ENCODE data around the gene SSNA1. TPM values are rescaled to one million over a fixed set of nuclear protein-coding genes. Genes with fewer than 3 reads are reported as not detected.

Gene SSNA1
- total and polyA plus RNA-seq, 9 of the 15 experiments (the other 6 are each of a cell fraction or from before 2014, with no cell fraction given): 1.9 to 130 (median 57.1) TPM

DNA sequence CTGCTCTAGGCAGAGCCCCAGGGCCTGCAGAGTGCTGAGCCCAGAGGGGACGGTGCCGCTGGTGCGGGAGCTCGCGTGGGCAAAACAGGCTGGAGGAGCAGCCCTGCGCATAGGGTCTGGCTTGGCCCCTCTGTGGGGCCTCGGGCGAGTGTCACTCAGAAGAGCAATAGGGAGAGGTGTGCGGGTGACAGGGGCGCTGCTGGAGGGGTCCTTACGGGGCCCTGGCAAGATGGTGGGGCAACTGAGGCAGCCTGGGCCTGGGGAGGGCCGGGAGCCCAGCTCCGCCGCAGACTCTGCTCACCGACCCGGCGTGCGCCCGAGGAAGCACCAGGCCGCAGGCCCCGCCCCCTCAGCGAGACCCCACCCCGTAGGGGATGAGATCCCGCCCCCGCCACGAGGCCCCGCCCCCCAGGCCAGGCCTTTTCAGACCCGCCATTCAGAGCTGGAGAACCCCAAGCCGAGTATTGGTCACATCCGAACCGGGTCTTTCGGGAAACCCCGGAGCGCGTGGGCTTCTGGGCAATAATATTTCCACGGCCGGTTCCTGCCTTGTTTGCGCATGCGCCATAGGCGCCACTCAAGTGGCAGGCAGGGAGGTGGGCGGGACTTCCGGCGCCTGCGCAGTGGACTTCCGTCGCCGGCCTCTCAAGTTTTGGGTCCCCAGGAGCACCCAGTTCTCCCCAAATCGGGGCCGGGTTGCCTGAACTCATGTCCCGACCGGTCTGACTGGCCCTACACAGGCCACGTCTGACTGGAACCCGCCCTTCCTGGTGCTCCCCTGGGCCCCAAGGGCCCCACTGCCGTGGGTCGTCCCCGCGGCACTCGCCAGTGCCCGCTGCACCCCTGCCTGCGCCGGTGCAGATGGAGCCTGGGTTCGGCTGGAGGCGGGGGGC is 34.8 kb downstream of the SSNA1 start (continued):
- TF ChIP-seq, protein P1, sequence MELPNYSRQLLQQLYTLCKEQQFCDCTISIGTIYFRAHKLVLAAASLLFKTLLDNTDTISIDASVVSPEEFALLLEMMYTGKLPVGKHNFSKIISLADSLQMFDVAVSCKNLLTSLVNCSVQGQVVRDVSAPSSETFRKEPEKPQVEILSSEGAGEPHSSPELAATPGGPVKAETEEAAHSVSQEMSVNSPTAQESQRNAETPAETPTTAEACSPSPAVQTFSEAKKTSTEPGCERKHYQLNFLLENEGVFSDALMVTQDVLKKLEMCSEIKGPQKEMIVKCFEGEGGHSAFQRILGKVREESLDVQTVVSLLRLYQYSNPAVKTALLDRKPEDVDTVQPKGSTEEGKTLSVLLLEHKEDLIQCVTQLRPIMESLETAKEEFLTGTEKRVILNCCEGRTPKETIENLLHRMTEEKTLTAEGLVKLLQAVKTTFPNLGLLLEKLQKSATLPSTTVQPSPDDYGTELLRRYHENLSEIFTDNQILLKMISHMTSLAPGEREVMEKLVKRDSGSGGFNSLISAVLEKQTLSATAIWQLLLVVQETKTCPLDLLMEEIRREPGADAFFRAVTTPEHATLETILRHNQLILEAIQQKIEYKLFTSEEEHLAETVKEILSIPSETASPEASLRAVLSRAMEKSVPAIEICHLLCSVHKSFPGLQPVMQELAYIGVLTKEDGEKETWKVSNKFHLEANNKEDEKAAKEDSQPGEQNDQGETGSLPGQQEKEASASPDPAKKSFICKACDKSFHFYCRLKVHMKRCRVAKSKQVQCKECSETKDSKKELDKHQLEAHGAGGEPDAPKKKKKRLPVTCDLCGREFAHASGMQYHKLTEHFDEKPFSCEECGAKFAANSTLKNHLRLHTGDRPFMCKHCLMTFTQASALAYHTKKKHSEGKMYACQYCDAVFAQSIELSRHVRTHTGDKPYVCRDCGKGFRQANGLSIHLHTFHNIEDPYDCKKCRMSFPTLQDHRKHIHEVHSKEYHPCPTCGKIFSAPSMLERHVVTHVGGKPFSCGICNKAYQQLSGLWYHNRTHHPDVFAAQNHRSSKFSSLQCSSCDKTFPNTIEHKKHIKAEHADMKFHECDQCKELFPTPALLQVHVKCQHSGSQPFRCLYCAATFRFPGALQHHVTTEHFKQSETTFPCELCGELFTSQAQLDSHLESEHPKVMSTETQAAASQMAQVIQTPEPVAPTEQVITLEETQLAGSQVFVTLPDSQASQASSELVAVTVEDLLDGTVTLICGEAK (IDR thresholded peaks at IDR 0.05): peak; percentile 96
- TF ChIP-seq, protein P1 (CRISPR knock-in tag; IDR thresholded peaks at IDR 0.05): no peak
- TF ChIP-seq, protein P2, sequence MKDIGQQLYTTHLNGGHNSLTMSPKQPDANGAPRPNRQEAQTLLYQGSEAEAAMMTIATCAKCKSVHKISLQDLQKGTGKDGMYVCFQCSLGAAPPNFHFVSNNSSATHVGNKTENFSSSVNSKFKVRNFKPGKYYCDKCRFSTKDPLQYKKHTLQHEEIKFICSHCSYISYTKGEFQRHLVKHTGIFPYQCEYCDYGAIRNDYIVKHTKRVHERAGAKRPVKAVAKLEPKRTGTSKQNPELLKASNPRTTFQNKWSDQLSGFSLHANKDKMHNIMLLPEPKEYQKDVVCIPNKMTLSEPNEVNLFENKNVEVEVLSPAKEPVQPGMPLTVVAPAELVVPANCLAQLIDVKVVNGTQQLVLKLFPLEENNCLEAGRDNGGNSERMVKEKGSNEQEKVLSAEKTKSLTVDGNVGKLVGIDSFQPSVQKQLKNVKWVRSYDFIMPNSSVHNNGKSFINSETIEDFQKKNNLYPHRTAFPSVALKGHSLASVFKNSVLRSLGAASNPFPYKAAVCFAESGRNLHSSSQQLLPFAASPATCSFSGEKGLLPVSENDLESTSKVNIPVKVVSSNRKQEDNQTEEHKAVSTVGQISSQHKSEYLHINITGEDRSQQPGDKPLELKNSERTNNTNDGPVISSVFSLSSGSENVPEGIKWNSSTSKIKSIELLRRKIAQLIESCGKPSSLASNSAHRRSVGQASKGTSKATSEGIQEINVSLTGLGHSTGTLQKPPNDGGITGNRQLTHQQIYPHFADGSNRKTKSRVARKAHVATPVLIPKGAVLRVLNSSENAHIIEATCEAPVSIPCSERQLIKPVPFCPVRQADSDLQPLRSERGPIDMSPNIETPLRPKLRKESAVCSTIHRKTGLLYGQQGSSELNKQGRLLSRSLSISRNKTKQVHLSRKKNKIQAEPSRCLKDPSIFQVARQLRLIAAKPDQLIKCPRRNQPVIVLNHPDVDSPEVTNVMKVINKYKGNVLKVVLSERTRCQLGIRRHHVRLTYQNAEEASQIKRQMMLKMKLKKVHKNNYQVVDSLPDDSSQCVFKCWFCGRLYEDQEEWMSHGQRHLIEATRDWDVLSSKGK (CRISPR knock-in tag; IDR thresholded peaks at IDR 0.05): no peak
- TF ChIP-seq SP1 (CRISPR knock-in tag; IDR thresholded peaks at IDR 0.05) (peak; percentile 65), BCOR (IDR thresholded peaks at IDR 0.05) (no peak), ZNF197 (CRISPR knock-in tag; IDR thresholded peaks at IDR 0.05; ENCODE audit: low read depth) (no peak), NR2C1 (IDR thresholded peaks at IDR 0.05) (no peak), NR2C1 (tag; IDR thresholded peaks at IDR 0.05) (no peak), MAFF (IDR thresholded peaks at IDR 0.05; ENCODE audit: low read length) (no peak), ZNF324 (CRISPR knock-in tag; IDR thresholded peaks at IDR 0.05) (no peak), STAT5A (IDR thresholded peaks at IDR 0.05; ENCODE audit: borderline replicate concordance, low read length) (no peak), HNRNPL (IDR thresholded peaks at IDR 0.05; ENCODE audit: low read depth, low read length) (no peak), YY1 (IDR thresholded peaks at IDR 0.05; ENCODE audit: borderline replicate concordance in 1 of 3, control insufficient read depth in 1 of 3, extremely low read depth in 1 of 3, insufficient read depth in 3 of 3, insufficient read length in 1 of 3, insufficient replicate concordance in 2 of 3, low read depth in 1 of 3, low read length in 2 of 3) (peak in 2 of 3 experiments; percentile 82 to 83)
